HG03571 (cell line): ENCODE results near the gene KCNMA1.
"Not testable (repeated sequence)": the region's sequence is repeated elsewhere in the genome, so short reads cannot be mapped to it uniquely, and the experiment has no call there.

Source experiments
- ATAC-seq: cut with Tn5 transposase; IDR thresholded peaks from one replicate; pipeline ENCODE4 v1.9.1; 2021; ENCODE audit not compliant: unreplicated experiment

KCNMA1 gene

DNA sequence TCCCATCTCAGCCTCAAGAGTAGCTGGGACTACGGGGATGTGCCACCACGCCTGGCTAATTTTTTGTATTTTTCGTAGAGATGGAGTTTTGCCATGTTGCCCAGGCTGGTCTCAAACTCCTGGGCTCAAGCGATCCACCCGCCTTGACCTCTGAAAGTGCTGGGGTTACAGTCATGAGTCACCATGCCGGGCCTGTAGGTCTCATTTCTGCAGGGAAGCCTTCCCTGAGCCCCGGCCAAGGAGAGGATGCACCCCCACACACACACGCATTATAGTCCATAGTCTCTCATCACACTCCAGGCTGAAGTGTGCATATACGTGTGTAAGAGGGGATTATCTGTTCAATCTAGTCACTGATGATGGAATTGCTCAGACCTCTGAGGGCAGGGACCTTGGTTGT, 29.3 kb downstream of the KCNMA1 start:
- no peak for ATAC-seq

DNA sequence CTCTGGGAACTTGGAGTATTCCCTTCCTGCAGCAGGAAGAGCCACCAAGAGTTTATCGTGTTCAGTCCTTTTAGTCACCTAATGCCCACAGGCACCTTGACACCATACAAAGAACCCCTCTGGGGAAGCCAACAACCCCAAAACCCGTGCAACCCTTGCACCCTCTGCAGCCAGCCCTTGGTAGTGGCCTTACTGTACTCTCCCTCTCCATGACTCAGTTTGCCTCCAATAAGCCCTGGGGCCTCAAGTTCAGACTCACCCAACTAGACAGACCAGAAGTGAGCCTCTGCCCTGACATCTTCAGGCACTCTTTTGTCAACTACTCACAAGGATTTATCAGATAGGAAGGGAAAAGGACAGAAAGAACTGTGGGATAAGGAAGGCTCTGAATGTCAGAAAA, 30.9 kb downstream of the KCNMA1 start:
- ATAC-seq: no peak

DNA sequence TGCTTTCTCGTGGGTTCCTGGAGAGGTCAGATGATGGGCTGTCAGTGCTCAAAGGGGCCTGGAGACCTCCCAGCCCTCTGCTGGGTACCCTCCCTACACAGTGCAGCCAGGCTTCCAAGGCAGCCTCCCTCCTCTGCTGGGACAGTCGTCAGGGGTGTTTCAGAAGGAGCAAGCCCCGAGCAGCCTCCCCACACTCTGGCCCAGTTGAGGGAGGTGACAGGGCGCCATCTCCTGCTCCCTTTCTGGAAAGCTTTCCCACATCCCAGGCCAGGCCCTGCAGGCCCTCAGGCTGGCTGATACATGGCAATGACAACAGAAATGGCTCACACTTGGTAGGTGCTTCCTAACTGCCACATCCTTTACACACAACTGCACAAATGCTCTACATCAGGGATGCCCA, 32.1 kb downstream of the KCNMA1 start:
- ATAC-seq: no peak

DNA sequence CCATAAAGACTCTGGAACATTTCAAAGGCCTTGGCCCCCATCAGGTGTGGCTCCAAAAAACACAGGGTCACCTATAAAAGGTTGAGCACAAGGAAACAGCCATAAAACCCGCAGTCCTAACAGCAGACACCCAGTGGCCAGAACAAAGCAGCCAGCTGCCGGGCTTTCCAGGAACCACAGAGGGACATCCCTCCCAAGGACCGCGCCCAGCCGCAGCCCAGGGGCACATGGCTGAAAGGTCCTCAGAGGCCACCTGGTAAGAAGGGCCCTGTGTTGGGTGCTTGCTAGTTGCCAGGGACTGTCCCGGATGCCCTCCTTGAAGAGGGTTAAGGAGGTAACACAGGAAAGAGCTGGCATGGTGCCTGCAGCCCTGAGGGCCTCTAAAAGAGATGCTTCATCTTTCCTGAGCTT, 32.7 kb downstream of the KCNMA1 start:
- no peak for ATAC-seq

- ATAC-seq: no peak
Measured at GRCh38 chr10:77604063-77604462, 33.5 kb downstream of the KCNMA1 start.

- ATAC-seq: no peak
Measured at GRCh38 chr10:77603534-77603927, 34.1 kb downstream of the KCNMA1 start.

GRCh38 chr10:77602913-77603533, 34.6 kb downstream of the KCNMA1 start:
- ATAC-seq: no peak

GRCh38 chr10:77602231-77602912, 35.2 kb downstream of the KCNMA1 start:
- no peak for ATAC-seq

DNA sequence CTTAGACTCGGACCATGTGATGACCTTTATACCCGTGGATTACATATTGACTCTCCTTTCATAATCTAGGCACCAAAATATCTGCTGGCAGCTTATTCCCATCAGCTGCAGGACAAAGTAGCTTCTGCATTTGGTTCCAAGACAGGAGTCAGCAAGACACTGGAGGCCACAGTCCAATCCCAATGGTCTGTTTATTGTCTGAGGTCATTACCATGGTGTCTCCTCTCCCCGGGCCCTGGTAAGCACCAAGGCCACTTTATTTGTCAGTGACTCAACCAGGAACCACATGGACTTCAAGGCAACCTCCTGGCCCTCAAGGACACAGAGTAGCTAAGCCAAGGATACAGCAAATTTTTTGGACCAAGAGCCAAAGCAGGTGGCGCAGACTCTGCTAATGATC, 36.1 kb downstream of the KCNMA1 start:
- ATAC-seq: no peak

DNA sequence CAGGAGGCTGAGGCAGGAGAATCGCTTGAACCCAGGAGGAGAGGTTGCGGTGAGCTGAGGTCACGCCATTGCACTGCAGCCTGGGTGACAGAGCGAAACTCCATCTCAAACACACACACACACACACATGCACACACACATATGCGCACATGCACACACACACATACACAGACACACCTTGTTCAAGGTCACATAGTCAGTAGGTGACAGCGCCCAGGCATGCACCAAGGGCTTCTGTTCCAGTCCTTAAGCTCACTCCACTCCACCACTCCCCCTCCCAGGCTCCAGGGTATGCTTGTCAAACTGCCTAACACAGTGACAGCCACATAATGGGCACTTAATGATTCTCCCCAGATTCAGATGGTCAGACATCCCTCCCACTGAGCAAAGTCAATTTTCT, 37.0 kb downstream of the KCNMA1 start:
- ATAC-seq: no peak

DNA sequence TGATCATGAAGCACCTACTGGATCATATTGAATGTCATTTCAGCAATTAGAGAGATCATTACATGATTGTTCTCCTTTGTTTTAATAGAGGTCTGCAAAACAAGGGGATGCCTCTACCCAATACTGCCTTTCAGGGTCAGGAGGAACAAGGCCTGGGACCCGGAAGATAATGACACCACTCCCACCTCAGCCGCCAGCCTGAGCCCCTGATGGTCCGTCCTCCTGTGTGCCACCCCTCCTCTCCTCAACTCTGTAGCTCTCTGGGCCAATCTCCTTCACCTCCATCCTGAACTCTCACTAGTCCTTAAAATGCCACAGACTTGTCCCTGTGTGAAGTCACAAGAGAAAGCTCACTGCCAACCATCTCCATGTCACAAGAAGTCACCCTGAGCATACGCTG, 38.0 kb downstream of the KCNMA1 start:
- no peak for ATAC-seq

DNA sequence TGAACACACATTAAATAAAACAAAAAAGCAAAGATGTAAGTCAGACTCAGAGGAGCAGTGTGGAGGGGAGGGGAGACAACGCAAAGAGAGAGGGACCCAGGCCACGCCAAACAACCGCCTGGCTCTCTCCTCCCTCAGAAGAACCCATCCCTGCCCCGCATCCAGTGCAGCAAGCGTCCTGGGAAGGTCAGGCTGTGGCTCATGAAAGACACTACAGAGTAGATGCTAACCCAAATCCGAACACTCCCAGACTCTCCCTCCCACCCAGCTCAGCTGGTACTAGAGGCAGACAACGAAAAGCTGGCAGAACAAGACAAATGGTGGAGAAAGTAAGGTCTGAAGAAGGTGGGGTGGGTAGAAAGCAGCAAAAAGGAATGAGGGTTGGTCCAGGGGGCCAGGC, 39.0 kb downstream of the KCNMA1 start:
- no peak for ATAC-seq

DNA sequence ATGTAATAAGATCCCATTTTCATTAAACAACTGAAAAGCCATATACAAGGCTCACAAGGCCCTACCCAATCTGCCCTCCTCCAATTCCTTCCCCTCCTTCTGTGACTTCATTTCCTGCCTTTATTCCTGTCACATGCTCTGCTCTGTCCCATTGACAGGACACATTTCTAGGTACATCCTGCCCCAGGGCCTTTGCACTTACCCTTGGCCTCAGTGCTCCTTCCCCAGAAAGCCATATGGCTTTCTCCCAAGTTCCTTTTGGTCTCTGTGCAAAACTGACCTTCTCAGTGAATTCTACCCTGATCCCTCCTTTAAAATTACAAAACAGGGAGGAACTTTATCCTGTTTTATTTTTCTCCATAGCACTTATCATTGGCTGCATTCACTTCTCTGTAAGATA, 40.0 kb downstream of the KCNMA1 start:
- ATAC-seq: no peak

DNA sequence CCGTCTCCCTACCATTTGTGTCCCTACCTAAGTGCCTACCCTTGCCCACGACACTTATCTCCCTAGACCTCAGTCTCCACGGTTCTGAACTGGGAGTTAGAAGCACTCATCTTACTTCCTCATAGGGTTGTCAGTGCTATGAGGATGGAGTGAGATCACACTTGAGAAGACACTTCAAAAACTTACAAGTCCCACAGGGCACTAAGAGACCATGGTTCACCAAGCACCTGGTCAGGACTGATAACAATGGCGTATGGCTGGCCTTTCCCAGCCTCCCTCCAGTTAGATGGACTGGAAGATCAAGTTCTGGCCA, 43.2 kb downstream of the KCNMA1 start:
- no peak for ATAC-seq

GRCh38 chr10:77593771-77594470, 43.7 kb downstream of the KCNMA1 start:
- ATAC-seq: no peak

DNA sequence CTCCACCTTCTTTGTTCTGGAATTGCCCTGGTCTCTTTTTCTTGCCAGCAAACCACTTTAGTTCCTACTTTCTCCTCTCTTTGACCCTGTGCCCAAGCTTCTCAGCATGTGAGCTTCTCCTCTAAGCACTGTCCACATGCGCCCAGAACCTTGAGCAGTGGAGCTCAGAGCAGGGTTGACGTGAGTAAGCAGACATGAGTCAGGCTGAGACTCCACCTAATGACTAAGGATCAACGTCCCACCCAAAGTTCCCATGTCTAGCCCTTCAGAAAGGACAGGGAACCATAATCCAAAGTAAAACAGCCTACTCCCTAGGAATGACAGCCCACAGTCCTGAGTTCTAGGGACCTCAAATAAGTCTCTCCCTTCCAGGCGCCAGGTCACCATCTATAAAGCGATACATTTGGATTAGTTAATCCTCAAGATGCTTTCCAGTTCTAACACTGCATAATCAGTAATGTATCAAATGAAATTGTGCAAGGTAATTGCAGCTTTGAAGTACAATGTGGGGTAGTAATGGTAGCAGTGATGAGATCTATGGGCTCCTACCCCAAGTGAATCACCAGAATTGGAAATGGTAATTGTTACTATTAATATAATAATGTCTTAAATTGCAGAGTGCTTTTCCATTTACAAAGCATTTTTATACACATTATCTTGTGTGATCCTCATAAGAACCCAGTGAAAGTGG, 44.5 kb downstream of the KCNMA1 start:
- no peak for ATAC-seq

DNA sequence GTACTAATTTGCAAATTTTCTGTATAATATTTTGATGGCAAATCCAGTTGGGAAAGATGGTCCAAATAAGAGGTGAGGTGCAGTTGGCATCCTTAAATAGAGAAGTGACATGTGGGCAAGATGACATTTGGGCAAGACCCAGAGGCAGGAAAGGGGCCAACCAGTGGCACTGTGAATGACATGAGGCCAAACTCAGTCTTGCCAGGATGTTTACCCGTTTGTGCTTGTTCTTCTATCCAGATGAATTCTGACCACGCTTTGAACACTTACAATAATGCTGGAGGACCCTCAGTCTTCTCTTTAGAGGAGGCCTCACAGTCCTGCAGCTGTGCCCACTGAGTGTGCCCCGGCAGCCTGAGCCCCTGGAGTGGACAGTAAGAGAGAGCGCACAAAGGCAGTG, 45.1 kb downstream of the KCNMA1 start:
- no peak for ATAC-seq

GRCh38 chr10:77591238-77591880, 46.2 kb downstream of the KCNMA1 start:
- no peak for ATAC-seq

DNA sequence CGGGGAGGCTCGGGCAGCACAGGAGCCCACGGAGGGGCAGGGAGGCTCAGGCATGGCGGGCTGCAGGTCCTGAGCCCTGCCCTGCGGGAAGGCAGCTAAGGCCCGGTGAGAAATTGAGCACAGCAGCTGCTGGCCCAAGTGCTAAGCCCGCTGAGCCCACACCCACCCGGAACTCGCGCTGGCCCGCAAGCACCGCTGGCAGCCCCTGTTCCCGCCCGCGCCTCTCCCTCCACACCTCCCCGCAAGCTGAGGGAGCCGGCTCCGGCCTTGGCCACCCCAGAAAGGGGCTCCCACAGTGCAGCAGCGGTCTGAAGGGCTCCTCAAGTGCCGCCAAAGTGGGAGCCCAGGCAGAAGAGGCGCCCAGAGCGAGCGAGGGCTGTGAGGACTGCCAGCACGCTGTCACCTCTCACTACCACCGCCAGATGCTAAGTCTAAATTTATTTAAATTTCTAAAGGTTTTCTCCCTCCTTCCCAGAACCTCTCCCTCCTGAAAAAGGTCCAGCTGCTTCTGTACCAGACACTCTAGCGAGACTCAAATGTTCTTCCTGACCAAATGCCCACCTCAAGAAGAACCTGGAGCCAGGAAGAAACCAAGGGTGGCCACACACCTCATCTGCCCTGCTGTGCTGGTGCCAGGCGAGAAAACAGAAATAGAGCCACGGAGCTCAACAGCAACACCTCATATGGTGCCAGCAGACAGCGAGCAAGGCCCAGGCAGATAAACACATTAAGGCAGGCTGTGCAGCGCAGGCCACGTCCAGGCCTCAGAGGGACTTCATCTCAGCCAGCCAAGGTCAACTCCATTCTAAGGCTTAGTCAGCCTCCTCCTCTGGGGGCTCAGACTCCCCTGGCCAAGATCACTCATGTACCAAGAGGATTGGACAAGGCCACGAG, 47.0 kb downstream of the KCNMA1 start:
- no peak for ATAC-seq

- ATAC-seq: not testable (repeated sequence)
Measured at GRCh38 chr10:77589703-77590102, 47.9 kb downstream of the KCNMA1 start.

GRCh38 chr10:77588886-77589285, 48.7 kb downstream of the KCNMA1 start:
- no peak for ATAC-seq
